Loucy (cell line): ENCODE data around the gene CFAP58.

Experiments
- CTCF ChIP-seq: fragments of 200-600 bp; sonication (generic); conservative IDR thresholded peaks from 2 replicates; pipeline ENCODE4 v1.5.1; 2014; ENCODE audit warnings: mild to moderate bottlenecking, antibody characterized with exemption, low read length
- EZH2phosphoT487 ChIP-seq: fragments of 200-600 bp; IDR thresholded peaks from 2 replicates; pipeline ENCODE4 v1.6.1; 2018; ENCODE audit warnings: antibody characterized with exemption, mild to moderate bottlenecking, moderate library complexity, borderline replicate concordance

- TF ChIP-seq CTCF (no peak), EZH2phosphoT487 (no peak)
These were observed 35.8 kb upstream of the CFAP58 start for GRCh38 chr10:104317726-104318299.
